ENCODE data around the gene TCTN1.
A peak's percentile ranks its signal among the peaks of the same experiment; 100 is the strongest.
"Not testable (repeated sequence)": the region's sequence is repeated elsewhere in the genome, so short reads cannot be mapped to it uniquely, and the experiment has no call there.

The TCTN1 gene

DNA sequence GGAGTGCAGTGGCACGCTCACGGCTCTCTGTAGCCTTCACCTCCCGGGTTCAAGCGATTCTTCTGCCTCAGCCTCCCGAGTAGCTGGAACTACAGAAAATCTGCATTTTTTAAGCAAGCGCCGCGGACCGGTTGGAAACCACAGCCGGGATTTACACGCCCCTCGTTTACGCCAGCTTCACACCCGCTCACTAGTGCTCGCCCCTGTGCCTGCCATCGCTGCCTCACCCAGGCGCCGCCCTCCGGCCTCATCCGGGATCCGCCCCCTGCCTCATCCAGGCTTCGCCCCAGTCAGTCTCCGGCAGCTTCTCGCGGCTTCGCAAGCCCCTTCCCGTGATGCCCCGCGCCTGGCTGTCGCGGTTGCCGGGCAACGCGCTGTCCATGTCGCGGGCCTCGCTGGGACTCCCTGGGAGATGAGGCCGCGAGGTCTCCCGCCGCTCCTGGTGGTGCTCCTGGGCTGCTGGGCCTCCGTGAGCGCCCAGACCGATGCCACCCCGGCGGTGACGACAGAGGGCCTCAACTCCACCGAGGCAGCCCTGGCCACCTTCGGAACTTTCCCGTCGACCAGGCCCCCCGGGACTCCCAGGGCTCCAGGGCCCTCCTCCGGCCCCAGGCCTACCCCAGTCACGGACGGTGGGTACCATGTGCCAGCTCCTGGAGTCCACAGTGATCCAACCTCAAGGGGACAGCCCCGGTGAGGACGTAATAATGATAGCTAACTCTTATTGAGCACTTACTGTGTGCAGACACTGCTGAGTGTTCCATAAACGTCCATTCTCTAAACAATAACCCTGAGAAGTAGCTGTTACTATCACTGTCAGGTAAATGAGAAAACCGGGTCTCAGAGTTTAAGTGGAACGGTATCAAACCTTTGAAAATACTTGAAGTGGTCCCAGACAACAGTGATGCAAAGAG, at the start of gene TCTN1:
TCTN1 (plus strand) TSS at position 359 of the 914 bp plus-strand sequence; CDS start at position 413, 54 bp downstream.
- Mint-ChIP-seq H3K27ac (no peak within 1 kb of the TSS), H3K27me3 (ENCODE audit: low read depth, poor library complexity) (peaks cover 6% of the 10 kb centered on the region), H3K4me1 (peaks cover 12% of the 10 kb centered on the region), H3K36me3 (ENCODE audit: low read depth) (peaks cover 13% of the 10 kb centered on the region), H3K4me3 (peak within 1 kb of the TSS; percentile 84), H3K9me3 (no peaks in the 10 kb centered on the region)
- peak; percentile 98 for DNase-seq
- TF ChIP-seq, protein P1, sequence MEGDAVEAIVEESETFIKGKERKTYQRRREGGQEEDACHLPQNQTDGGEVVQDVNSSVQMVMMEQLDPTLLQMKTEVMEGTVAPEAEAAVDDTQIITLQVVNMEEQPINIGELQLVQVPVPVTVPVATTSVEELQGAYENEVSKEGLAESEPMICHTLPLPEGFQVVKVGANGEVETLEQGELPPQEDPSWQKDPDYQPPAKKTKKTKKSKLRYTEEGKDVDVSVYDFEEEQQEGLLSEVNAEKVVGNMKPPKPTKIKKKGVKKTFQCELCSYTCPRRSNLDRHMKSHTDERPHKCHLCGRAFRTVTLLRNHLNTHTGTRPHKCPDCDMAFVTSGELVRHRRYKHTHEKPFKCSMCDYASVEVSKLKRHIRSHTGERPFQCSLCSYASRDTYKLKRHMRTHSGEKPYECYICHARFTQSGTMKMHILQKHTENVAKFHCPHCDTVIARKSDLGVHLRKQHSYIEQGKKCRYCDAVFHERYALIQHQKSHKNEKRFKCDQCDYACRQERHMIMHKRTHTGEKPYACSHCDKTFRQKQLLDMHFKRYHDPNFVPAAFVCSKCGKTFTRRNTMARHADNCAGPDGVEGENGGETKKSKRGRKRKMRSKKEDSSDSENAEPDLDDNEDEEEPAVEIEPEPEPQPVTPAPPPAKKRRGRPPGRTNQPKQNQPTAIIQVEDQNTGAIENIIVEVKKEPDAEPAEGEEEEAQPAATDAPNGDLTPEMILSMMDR (IDR thresholded peaks at IDR 0.05): no peak

DNA sequence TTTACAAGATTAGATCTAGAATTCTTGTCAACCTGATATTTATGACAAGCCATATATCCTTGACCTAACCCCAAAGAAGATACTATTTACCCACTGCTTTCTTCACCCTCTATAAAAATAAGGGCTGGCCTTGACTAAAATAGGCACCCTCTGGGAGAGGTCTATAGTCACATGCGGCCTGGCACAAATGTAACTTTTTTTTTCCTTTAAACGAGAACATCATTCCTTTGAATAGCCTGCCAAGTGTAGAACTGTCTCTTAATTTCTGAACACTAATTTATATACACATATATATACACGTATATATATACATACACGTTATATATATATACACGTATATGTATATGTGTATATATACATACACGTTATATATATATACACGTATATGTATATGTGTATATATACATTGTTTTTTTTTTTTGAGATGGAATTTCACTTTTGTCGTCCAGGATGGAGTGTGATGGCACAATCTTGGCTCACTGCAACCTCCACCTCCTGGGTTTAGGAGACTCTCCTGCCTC, 49.4 kb upstream of the TCTN1 start:
- TF ChIP-seq, protein P1 (IDR thresholded peaks at IDR 0.05): no peak
- H3K27me3 Mint-ChIP-seq (ENCODE audit: low read depth, poor library complexity): no peaks in the 10 kb centered on the region
- peaks cover 13% of the 10 kb centered on the region for H3K36me3 Mint-ChIP-seq (ENCODE audit: low read depth)
- H3K27ac Mint-ChIP-seq: no peak overlapping the region
- H3K4me1 Mint-ChIP-seq: peaks cover 27% of the 10 kb centered on the region
- H3K9me3 Mint-ChIP-seq: peaks cover 18% of the 10 kb centered on the region
- H3K4me3 Mint-ChIP-seq: no peak overlapping the region
- DNase-seq: no peak

DNA sequence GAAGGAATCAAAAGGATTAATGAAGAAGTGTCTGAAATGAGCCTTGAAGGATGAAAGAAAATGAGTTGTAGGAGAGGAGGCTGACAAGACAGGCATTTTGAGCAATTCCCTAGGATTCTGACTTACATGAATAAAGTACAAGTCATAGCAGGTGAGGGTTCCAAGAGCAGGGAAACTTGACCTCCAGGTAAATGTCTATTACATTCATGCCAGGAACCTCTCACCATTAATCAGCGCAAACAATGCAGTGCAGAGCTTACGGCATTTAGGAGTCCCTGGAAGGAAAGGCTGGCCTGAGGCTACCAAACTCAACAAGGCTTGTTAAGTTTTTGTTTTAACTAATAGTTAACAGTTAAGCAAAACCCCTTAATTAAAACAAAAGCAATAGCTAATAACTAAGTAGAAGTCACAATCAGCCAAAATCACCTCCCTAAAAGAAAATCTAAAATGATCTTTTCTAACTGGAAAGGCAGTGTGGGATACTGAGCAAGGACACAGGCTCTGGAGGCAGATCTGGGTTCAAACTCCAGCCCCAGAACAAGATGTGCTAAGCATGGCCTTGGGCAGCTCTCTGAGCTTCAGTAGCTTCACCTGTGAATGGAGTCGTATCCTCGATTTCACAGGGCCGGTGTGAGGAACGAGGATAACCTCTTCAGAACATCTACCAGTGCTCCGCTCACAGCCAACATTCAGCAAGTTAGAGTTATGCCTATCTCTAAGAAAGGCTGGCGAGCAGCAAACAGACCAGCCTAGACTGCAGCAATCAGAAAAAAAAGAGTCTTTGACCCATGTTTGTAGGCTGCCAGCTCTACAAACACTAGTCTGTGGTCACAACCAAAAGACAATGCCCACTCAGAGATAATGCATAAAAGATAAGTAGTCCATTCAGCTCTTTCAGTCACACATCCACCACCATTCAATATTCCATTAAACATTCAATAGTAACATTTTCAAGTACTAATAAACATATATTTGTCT, 47.7 kb upstream of the TCTN1 start:
- Mint-ChIP-seq H3K4me1 (peaks cover 17% of the 10 kb centered on the region), H3K27me3 (ENCODE audit: low read depth, poor library complexity) (no peaks in the 10 kb centered on the region), H3K9me3 (peaks cover 27% of the 10 kb centered on the region), H3K27ac (no peak overlapping the region), H3K4me3 (no peak overlapping the region), H3K36me3 (ENCODE audit: low read depth) (peaks cover 14% of the 10 kb centered on the region)
- TF ChIP-seq, protein P1 (IDR thresholded peaks at IDR 0.05): no peak
- no peak for DNase-seq

DNA sequence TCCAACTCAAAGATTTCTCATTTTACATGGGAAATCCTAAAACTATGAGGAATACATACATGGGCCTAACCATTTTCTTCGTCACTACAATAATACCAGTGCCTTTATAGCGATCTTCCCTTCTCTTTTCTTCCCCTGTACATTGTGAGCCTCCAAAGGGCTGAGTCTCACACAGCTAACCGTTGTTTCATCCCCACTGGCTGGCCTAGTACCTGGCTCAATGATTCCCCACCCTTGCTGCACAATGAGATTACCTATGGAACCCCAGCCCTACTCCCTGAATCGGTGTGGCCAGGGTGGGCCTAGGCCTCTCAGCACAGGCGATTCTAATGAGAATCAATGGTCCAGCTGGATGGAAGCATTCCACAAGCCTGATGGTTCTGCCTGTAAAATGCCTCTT, 46.9 kb upstream of the TCTN1 start:
- Mint-ChIP-seq H3K27ac (no peak overlapping the region), H3K27me3 (ENCODE audit: low read depth, poor library complexity) (no peaks in the 10 kb centered on the region), H3K4me3 (no peak overlapping the region), H3K4me1 (peaks cover 11% of the 10 kb centered on the region), H3K9me3 (peaks cover 35% of the 10 kb centered on the region), H3K36me3 (ENCODE audit: low read depth) (peaks cover 22% of the 10 kb centered on the region)
- TF ChIP-seq, protein P1 (IDR thresholded peaks at IDR 0.05): no peak
- DNase-seq: no peak

DNA sequence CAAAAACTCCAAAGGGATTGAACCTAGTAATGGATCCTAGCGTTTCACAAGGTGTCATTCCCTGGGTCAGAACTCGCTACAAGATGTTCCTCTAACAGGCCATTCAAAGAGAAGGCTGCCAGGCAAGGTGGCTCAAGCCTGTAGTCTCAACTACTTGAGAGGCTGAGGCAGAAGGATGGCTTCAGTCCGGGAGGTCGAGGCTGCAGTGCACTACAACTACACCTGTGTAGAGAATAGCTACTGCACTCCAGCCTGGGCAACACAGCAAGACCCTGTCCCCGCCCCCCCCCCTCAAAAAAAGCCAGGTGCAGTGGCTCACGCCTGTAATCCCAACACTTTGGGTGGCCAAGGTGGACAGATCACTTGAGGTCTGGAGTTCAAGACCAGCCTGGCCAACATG, 45.2 kb upstream of the TCTN1 start:
- no peaks in the 10 kb centered on the region for H3K27me3 Mint-ChIP-seq (ENCODE audit: low read depth, poor library complexity)
- TF ChIP-seq, protein P1 (IDR thresholded peaks at IDR 0.05): no peak
- H3K4me3 Mint-ChIP-seq: no peak overlapping the region
- H3K9me3 Mint-ChIP-seq: peaks cover 49% of the 10 kb centered on the region
- H3K4me1 Mint-ChIP-seq: peaks cover 8% of the 10 kb centered on the region
- DNase-seq: no peak
- H3K36me3 Mint-ChIP-seq (ENCODE audit: low read depth): peaks cover 33% of the 10 kb centered on the region
- no peak overlapping the region for H3K27ac Mint-ChIP-seq

DNA sequence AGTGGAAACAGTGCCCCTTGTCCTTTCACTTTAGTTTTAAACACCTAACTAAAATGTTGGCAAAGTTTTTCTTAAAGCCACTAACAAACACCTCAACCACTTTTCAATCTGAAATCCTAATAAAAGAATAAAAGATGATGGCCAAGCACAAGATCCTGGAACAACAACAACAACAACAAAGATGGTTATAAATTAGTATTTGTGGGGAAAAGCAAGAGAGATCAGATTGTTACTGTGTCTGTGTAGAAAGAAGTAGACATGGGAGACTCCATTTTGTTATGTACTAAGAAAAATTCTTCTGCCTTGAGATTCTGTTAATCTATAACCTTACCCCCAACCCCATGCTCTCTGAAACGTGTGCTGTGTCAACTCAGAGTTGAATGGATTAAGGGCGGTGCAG, 44.1 kb upstream of the TCTN1 start:
- H3K4me3 Mint-ChIP-seq; H3K27ac Mint-ChIP-seq; H3K27me3 Mint-ChIP-seq (ENCODE audit: low read depth, poor library complexity); DNase-seq; H3K4me1 Mint-ChIP-seq: not testable (repeated sequence)
- peaks cover 49% of the 10 kb centered on the region for H3K9me3 Mint-ChIP-seq
- peaks cover 33% of the 10 kb centered on the region for H3K36me3 Mint-ChIP-seq (ENCODE audit: low read depth)

DNA sequence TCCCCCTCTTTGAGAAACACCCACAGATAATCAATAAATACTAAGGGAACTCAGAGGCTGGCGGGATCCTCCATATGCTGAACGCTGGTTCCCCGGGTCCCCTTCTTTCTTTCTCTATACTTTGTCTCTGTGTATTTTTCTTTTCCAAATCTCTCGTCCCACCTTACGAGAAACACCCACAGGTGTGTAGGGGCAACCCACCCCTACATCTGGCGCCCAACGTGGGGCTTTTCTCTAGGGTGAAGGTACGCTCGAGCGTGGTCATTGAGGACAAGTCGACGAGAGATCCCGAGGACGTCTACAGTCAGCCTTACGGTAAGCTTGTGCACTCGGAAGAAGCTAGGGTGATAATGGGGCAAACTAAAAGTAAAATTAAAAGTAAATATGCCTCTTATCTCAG, 43.1 kb upstream of the TCTN1 start:
- H3K36me3 Mint-ChIP-seq (ENCODE audit: low read depth): peaks cover 33% of the 10 kb centered on the region
- DNase-seq; H3K27me3 Mint-ChIP-seq (ENCODE audit: low read depth, poor library complexity); H3K27ac Mint-ChIP-seq; H3K4me1 Mint-ChIP-seq; H3K4me3 Mint-ChIP-seq: not testable (repeated sequence)
- H3K9me3 Mint-ChIP-seq: peaks cover 49% of the 10 kb centered on the region
